HG03095 (cell line): ENCODE results near the gene LITAFD.
"Not testable (repeated sequence)": the region's sequence is repeated elsewhere in the genome, so short reads cannot be mapped to it uniquely, and the experiment has no call there.

Source experiments
- ATAC-seq: cut with Tn5 transposase; IDR thresholded peaks from one replicate; pipeline ENCODE4 v1.9.1; 2021; ENCODE audit warnings: moderate library complexity; ENCODE audit not compliant: unreplicated experiment

LITAFD gene

GRCh38 chr16:8869212-8869987 is 12.8 kb upstream of the LITAFD start:
- no peak for ATAC-seq

GRCh38 chr16:8869988-8870241 is 12.2 kb upstream of the LITAFD start:
- ATAC-seq = not testable (repeated sequence)

DNA sequence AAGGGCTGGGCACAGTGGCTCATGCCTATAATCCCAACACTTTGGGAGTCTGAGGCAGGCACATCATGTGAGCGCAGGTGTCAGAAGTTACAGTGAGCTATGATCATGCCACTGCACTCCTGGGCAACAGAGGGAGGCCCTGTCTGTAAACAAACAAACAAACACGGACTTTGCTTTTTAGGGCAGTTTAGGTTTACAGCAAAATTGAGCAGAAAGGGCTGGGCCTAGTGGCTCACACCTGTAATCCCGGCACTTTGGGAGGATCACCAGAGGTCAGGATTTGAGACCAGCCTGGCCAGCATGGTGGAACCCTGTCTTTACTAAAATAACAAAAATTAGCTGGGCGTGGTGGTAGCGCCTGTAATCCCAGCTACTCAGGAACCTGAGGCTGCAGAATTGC is 10.1 kb upstream of the LITAFD start:
- no peak for ATAC-seq

DNA sequence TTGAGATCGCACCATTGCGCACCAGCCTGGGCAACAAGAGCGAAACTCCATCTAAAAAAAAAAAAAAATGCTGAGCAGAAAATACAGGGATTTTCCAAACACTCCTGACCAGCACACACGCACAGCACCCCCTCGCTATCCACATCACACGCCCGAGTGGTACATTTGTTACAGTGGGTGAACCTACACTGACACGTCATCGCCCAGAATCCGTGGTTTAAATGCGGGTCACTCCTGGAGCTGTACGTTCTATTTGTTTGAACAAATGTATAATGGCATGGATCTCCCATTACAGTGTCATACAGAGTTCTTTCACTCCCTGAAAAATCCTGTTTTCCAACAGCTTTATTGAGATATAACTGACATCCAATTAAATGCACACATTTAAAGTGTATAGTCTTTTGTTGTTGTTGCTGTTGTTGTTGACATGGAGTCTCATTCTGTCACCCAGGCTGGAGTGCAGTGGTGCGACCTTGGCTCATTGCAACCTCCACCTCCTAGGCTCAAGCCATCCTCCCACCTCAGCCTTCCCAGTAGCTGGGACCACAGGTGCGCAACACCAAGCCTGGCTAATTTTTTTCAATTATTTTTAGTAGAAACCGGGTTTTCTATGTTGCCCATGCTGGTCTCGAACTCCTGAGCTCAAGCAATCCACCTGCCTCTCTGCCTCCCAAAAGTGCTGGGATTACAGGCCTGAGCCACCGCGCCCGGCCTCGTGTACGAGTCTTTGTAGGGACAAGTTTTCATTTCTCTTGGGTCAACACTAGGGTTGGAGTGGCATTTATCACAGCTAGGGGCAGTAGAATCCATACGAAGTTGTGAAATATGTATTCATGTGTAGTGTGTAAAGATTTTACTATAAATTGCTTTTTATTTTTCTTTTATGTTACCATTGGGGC is 8.9 kb upstream of the LITAFD start:
- ATAC-seq = no peak

DNA sequence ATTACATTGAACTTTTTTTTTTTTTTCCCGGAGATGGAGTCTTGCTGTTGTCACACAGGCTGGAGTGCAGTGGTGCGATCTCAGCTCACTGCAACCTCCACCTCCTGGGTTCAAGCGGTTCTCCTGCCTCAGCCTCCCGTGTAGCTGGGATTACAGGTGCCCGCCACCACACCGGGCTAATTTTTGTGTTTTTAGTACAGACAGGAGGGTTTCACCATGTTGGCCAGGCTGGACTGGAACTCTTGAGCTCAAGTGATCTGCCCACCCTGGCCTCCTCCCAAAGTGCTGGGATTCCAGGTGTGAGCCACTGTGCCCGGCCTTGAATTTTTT is 8.3 kb upstream of the LITAFD start:
- not testable (repeated sequence) for ATAC-seq

DNA sequence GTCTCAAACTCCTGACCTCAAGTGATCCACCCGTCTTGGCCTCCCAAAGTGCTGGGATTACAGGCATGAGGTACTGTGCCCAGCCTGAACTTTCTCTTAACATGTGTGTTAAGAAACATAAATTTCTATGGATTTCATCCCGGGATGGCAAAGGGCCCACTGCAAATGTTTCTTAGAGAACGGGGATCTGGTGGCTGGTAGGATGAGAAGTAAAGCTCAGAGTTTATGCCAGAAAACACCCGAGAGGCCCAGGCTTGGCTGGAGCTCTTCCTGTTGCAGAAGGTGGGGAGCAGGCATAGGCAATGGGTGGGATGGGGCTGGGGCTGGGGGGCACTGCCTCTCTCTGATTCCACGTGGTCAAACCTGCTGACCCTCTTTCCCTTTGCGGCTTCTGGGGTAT is 7.8 kb upstream of the LITAFD start:
- no peak for ATAC-seq

DNA sequence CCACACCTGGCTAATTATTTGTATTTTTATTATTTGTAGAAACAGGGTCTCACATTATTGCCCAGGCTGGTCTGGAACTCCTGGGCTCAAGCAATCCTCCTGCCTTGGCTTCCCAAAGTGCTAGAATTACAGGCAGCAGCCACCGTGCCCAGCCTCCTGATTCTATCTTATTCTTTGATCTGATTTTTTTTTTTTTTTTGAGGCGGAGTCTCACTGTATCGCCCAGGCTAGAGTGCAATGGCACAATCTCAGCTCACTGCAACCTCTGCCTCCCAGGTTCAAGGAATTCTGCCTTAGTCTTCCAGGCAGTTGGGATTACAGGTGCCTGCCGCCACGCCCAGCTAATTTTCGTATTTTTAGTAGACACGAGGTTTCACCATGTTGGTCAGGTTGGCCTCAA is 6.8 kb upstream of the LITAFD start:
- ATAC-seq = not testable (repeated sequence)

- no peak for ATAC-seq
Measured at GRCh38 chr16:8877894-8878522, 4.1 kb upstream of the LITAFD start.

- ATAC-seq = no peak
Measured at GRCh38 chr16:8878523-8878911, 3.6 kb upstream of the LITAFD start.

DNA sequence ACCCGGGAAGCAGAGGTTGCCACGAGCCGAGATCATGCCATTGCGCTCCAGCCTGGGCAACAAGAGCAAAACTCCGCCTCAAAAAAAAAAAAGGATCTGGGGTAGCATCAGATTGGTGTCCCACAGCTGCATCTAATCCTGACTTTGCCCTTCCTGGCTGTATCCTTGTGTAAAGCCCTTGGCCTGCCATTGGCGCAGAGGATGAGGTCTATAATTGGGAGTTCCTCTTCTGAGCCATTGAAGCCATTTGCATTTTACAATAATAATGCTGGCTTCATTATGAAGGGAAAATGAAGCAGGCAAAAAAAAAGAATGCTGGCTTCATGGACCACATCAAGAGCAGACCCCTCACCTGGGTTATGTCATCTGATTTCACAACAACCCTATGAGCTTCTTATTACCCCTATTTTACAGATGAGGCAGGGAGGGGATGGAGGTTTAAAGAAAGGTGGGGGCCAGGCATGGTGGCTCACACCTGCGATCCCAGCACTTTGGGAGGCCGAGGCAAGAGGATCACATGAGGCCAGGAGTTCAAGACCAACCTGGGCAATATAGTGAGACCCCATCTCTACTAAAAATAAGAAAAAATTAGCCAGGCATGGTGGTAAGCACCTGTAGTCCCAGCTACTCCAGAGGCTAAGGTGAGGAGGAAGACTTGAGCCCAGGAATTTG is 1.2 kb upstream of the LITAFD start:
- no peak for ATAC-seq

DNA sequence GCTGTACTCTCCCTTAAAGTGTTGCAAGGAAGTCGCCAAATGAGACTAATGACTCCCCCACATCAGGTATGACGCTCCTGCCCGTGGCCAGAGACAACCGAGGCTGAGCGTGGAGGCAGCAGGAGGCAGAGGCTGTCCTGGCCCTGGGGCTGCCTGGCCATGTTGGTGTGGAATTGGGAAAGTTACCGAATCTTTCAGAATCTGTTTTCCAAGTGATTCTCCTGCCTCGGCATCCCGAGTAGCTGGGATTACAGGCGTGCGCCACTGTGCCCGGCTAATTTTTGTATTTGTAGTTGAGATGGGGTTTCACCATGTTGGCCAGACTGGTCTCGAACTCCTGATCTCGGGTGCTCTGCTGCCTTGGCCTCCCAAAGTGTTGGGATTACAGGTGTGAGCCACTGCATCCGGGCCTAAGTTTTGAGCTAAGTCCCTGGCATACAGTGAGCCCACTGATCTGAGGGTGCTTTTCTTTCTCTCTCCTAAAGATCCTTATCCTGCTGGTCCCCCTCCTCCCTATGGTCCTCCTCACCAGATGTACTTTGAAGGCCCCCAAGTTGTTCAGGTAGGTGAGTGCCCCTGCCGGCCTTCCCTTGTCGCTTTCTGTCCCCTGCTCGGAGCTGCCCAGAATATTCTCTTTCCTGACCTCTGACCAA is 700 bp downstream of the LITAFD start:
- no peak for ATAC-seq

DNA sequence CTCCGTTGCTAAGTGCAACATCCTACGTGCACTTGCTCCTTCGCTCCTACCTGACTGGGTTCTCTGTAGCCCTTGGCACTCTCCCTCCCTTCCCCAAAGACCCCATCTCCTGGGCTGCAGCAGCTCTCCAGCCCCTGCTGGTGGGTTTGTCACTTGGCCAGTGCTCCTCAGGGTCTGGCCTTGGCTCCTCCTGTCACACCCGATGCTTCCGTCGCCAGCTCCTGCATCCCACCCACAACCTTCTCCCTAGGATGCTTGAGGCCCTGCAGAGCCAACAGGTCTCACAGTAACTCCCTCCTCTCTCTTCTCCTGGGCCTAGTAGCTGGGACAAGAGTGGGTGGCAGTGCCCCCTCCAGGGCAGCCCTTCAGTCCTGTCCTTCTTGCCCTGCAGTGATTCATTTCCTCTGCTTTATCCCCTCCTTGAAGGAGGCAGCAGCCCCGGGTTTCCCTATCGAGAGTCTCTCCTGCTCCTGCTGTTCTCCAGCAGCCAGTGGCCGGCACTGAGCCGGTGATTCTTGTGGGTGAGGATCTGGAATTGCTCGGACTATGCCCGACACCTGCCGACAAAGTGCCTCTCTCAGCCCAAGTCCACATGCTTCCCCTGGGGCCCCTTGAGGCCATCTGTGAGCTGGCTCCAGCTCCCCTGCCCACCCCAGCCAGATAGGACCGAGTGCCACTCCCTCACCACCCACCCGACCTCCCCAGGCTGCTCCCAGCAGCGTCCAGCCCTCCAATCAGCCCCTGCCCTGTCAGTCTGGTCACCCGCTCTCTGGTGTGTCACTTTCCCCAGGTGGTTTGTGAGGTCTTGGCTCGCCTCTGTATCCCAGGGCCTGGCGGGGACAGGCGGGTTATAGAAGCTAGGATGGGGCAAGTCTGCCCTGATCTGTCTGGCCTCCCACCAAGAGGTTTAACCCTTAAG is 3.8 kb downstream of the LITAFD start:
- ATAC-seq = no peak

DNA sequence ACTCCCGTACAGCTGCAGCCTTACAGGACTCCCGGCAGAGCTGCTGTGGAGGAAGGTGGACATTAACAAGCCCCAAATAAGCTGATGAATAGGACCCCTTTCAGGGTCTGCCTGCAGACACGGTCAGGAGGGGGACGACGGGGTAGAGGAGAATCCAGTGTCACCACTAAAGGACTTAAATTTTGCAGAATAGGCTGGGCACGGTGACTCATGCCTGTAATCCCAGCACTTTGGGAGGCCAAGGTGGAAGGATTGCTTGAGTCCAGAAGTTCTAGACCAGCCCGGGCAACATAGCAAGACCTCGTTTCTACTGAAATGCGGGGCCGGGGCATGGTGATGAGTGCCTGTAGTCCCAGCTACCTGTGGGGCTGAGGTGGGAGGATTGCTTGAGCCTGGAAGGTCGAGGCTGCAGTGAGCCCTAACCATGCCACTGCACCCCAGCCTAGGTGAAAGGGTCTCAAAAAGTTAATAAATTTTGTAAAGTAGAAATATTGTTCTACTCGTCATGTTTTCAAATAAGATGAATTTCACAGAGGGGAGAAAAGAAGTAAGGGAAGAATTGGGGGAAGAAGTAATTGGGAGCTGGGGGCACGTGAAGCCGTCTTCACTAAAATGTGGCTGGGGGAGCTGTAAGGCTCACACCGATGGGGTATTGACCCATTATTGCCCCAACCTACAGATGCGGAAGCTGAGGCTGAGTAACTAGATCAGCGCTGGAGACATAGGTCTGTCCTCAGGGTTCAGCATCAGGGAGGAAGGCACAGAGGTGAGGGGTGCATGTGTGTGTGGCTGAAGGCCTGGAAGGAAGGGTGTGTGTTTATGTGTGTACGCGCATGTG is 4.7 kb downstream of the LITAFD start:
- no peak for ATAC-seq

DNA sequence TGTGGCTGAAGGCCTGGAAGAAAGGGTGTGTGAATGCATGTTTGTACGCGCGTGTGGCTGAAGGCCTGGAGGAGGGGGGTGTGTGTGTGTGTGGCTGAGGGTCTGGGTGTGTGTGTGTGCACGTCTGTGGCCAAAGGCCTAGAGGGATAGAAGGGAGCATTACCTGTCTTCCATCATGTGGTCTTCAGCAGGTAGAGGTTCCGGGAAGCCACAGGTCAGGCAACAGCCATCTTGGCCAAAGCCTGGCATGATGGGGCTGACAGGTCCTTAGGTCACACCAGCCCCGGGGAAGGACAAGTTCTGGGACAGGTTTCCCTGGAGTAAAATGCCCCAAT is 5.2 kb downstream of the LITAFD start:
- no peak for ATAC-seq

DNA sequence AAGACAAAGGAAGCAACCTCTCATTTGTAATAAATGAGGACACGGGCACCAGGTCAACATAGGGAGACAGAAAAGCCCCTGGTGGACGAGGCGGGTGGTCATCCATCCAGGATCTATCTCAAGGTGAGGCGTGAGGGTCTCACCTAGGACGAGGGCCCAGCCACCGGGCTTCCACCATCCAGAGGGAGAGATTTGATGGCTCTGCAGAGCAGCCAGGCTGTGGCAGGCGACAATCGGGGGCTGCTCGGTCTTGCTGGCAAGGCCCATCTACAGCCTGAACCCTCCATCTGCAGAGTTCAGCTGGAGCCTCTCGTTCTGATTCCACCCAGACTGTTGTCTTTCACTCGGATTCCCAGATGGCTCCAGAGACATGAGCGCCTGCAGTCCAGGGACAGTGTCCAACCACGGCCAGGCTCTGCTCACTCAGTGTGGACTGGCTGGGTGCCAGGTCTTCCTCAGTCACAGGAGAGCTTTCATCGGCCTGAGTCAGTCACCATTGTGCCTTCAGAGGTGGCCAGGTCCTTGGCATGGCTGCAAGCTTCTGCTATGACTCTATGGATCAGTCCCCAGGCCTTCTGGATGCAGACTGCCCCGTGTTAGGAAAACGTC is 5.9 kb downstream of the LITAFD start:
- no peak for ATAC-seq

DNA sequence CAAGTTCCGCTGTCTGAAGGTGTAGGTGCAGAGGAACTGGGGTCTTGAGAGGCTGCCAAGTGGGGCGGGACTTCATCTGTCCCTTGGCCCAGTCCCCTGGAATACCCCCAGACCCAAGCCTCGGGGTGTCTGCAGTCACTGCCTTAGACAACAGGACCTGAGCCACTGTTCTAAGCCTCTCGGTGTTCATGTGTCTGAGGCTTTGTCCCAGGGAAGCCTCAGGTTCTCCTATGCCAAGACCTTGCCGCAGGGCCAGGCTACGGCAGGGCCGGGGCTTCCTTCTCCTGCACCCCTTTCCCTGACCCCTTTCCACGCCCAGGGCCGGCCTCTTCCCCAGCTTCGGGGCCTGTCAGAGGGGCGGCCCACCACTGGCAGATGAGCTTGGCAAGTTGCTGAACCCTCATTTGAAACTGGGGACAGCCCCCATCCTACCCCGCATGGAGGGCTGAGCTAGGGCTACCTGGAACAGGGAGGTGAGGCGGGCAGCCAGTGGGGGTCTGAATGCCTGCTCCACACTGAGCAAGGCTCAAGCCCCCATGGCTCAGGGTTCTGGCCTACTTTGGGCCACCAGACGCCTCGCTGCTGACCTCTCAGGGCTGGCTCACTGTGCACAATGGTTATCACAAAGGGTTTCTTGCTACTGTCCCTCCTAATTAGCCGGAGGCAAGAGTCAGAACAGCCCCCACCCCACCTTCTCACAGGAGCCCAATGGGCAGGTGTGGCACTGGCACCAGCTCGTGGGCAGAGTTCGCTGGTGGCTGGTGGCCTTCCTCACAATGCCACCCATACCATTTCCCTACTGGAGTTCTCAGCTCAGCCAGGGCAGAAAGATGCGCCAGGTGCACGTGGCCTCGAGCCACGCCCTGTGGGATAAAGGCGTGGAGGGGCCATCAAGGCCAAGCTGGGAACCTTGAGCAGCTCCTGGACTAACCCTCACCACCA is 7.1 kb downstream of the LITAFD start:
- no peak for ATAC-seq

GRCh38 chr16:8889893-8890548 is 7.9 kb downstream of the LITAFD start:
- ATAC-seq = no peak
